Neuronal stem cell (in vitro differentiated cells): Measurements from ENCODE around the gene CREB5.

ENCODE experiments used
- DNase-seq: peaks from one replicate; pipeline ENCODE4 v3.0.0-alpha.2; 2013; ENCODE audit warnings: low spot score
- H2AFZ ChIP-seq: one replicate; pipeline ENCODE4 v1.6.1; 2013; ENCODE audit warnings: mild to moderate bottlenecking, low read length, inconsistent platforms
- H2AK5ac ChIP-seq: 2 replicates; pipeline ENCODE4 v1.6.1; 2013; ENCODE audit warnings: low read depth, mild to moderate bottlenecking, inconsistent platforms, low read length, moderate library complexity, mixed read lengths
- H2BK120ac ChIP-seq: 2 replicates; pipeline ENCODE4 v1.6.1; 2013; ENCODE audit warnings: low read depth, mild to moderate bottlenecking, inconsistent platforms, low read length, moderate library complexity, mixed read lengths
- H2BK12ac ChIP-seq: one replicate; pipeline ENCODE4 v1.6.1; 2013; ENCODE audit warnings: low read length, inconsistent platforms
- H2BK15ac ChIP-seq: 2 replicates; pipeline ENCODE4 v1.6.1; 2013; ENCODE audit warnings: mild to moderate bottlenecking, low read length, inconsistent platforms, mixed read lengths
- H2BK5ac ChIP-seq: one replicate; pipeline ENCODE4 v1.6.1; 2013; ENCODE audit warnings: inconsistent platforms, mild to moderate bottlenecking, low read length, moderate library complexity
- H3K14ac ChIP-seq: one replicate; pipeline ENCODE4 v1.6.1; 2013; ENCODE audit warnings: low read length, inconsistent platforms
- H3K18ac ChIP-seq: 2 replicates; pipeline ENCODE4 v1.6.1; 2013; ENCODE audit warnings: low read length, inconsistent platforms
- H3K23ac ChIP-seq: 2 replicates; pipeline ENCODE4 v1.6.1; 2013; ENCODE audit warnings: low read depth, mild to moderate bottlenecking, mixed read lengths, low read length, inconsistent platforms; ENCODE audit not compliant: poor library complexity
- H3K27ac ChIP-seq: replicated peaks from 3 replicates; pipeline ENCODE4 v1.5.1; 2013; ENCODE audit warnings: low read length, inconsistent platforms
- H3K27me3 ChIP-seq, 3 experiments: 2 replicates each; pipeline ENCODE4 v1.6.1; 2013; ENCODE audit warnings: low read length in 3 of 3, mild to moderate bottlenecking in 2 of 3, inconsistent platforms in 1 of 3, low read depth in 1 of 3, mixed read lengths in 1 of 3, moderate library complexity in 1 of 3; ENCODE audit not compliant: control insufficient read depth in 3 of 3, insufficient read depth in 3 of 3
- H3K36me3 ChIP-seq, 2 donors: replicated peaks in 1 of 2; 2 replicates each; pipeline ENCODE4 v1.6.1; 2013; ENCODE audit warnings: low read length in 2 of 2; ENCODE audit not compliant: control insufficient read depth in 2 of 2, insufficient read depth in 2 of 2
- H3K4ac ChIP-seq: 2 replicates; pipeline ENCODE4 v1.6.1; 2013; ENCODE audit warnings: inconsistent platforms, mild to moderate bottlenecking, low read length, moderate library complexity
- H3K4me1 ChIP-seq, 2 donors: 1 replicate in 1 of 2; 2 replicates in 1 of 2; pipeline ENCODE4 v1.6.1; 2013; ENCODE audit warnings: low read length in 2 of 2, low read depth in 1 of 2; ENCODE audit not compliant: control insufficient read depth in 2 of 2, insufficient read depth in 1 of 2
- H3K4me2 ChIP-seq: one replicate; pipeline ENCODE4 v1.6.1; 2013; ENCODE audit warnings: mild to moderate bottlenecking, low read length, inconsistent platforms; ENCODE audit not compliant: insufficient read depth, poor library complexity, severe bottlenecking
- H3K4me3 ChIP-seq, 2 donors: 2 replicates each; pipeline ENCODE4 v1.5.1; 2013; ENCODE audit warnings: low read length in 2 of 2, mild to moderate bottlenecking in 2 of 2, inconsistent platforms in 1 of 2, moderate library complexity in 1 of 2
- H3K79me1 ChIP-seq: one replicate; pipeline ENCODE4 v1.6.1; 2013; ENCODE audit warnings: low read depth, mild to moderate bottlenecking, inconsistent platforms, low read length, moderate library complexity
- H3K9ac ChIP-seq: one replicate; pipeline ENCODE4 v1.6.1; 2013; ENCODE audit warnings: mild to moderate bottlenecking, low read depth, low read length, inconsistent platforms; ENCODE audit not compliant: poor library complexity
- H3K9me3 ChIP-seq, 2 donors: replicated peaks in 1 of 2; 2 replicates each; pipeline versions ENCODE3 to v1.6.1; 2013; ENCODE audit warnings: low read length in 2 of 2, mild to moderate bottlenecking in 2 of 2, inconsistent platforms in 1 of 2, low read depth in 1 of 2, mixed read lengths in 1 of 2, moderate library complexity in 1 of 2; ENCODE audit not compliant: control insufficient read depth in 2 of 2, insufficient read depth in 1 of 2
- H4K8ac ChIP-seq: one replicate; pipeline ENCODE4 v1.6.1; 2013; ENCODE audit warnings: low read depth, mild to moderate bottlenecking, inconsistent platforms, low read length, moderate library complexity
- H4K91ac ChIP-seq: one replicate; pipeline ENCODE4 v1.6.1; 2013; ENCODE audit warnings: low read length, low read depth, mild to moderate bottlenecking, inconsistent platforms; ENCODE audit not compliant: poor library complexity
- WGBS, 2 donors: extraction: QIAGEN DNeasy Blood & Tissue Kit; methylation state at CpG; one replicate each; pipeline ENCODE4 v1.1.7; 2013; ENCODE audit warnings: missing lambda C conversion rate in 2 of 2, mixed read lengths in 1 of 2; ENCODE audit not compliant: insufficient read length in 2 of 2, insufficient replicate concordance in 1 of 2; ENCODE audit errors: extremely low coverage in 2 of 2; 5-methylcytosine and 5-hydroxymethylcytosine counted together

Gene CREB5

GRCh38 chr7:28748346-28748745 is 336.0 kb downstream of the CREB5 start:
- no CpG with 5 or more reads among the region's 4 CpGs for WGBS, 2 donors

GRCh38 chr7:28748933-28749584 is 336.7 kb downstream of the CREB5 start:
- Histone ChIP-seq H2BK15ac (no peak overlapping the region), H3K18ac (no peak overlapping the region), H3K9ac (no peak overlapping the region), H3K9me3 (no peaks in the 10 kb centered on the region), H3K79me1 (no peaks in the 10 kb centered on the region), H3K27ac (no peak overlapping the region), H3K27me3 (no peaks in the 10 kb centered on the region), H3K23ac (no peak overlapping the region), H3K4me2 (no peak overlapping the region), H2BK12ac (no peak overlapping the region), H4K8ac (no peak overlapping the region), H2BK120ac (no peak overlapping the region), H4K91ac (no peak overlapping the region), H3K4ac (no peak overlapping the region), H2BK5ac (no peak overlapping the region), H3K36me3 (no peaks in the 10 kb centered on the region), H2AFZ (no peak overlapping the region), H3K4me1 (peaks cover 9 to 17% of the 10 kb centered on the region in 2 donors), H3K4me3 (no peak overlapping the region), H3K14ac (no peak overlapping the region), H2AK5ac (no peak overlapping the region)
- no CpG with 5 or more reads among the region's 5 CpGs for WGBS, 2 donors
- DNase-seq = no peak

More at GRCh38 chr7:28748346-28748745, 336.0 kb downstream of the CREB5 start:
- Histone ChIP-seq H3K79me1 (no peaks in the 10 kb centered on the region), H2AK5ac (no peak overlapping the region), H3K9me3 (no peaks in the 10 kb centered on the region), H3K14ac (no peak overlapping the region), H2BK5ac (no peak overlapping the region), H2AFZ (no peak overlapping the region), H3K9ac (no peak overlapping the region), H3K4ac (no peak overlapping the region), H2BK12ac (no peak overlapping the region), H4K91ac (no peak overlapping the region), H3K36me3 (no peaks in the 10 kb centered on the region), H4K8ac (no peak overlapping the region), H2BK120ac (no peak overlapping the region), H3K27me3 (no peaks in the 10 kb centered on the region), H3K4me3 (no peak overlapping the region), H3K23ac (no peak overlapping the region), H3K4me1 (peaks cover 4 to 16% of the 10 kb centered on the region in 2 donors), H3K27ac (no peak overlapping the region), H2BK15ac (no peak overlapping the region), H3K18ac (no peak overlapping the region), H3K4me2 (no peak overlapping the region)
- no peak for DNase-seq

- Histone ChIP-seq H4K8ac (no peak overlapping the region), H2BK12ac (no peak overlapping the region), H3K23ac (no peak overlapping the region), H2BK15ac (no peak overlapping the region), H3K27me3 (no peaks in the 10 kb centered on the region), H3K4me2 (no peak overlapping the region), H3K4me1 (peaks cover 14 to 20% of the 10 kb centered on the region in 2 donors), H3K4me3 (no peak overlapping the region), H3K4ac (no peak overlapping the region), H2BK5ac (no peak overlapping the region), H4K91ac (no peak overlapping the region), H3K9ac (no peak overlapping the region), H3K14ac (no peak overlapping the region), H3K9me3 (no peaks in the 10 kb centered on the region), H2AFZ (no peak overlapping the region), H2BK120ac (no peak overlapping the region), H2AK5ac (no peak overlapping the region), H3K18ac (no peak overlapping the region), H3K36me3 (no peaks in the 10 kb centered on the region), H3K79me1 (no peaks in the 10 kb centered on the region), H3K27ac (no peak overlapping the region)
- WGBS, 2 donors = no CpG with 5 or more reads among the region's 2 CpGs
- DNase-seq = no peak
Observed at GRCh38 chr7:28749638-28750037, 337.3 kb downstream of the CREB5 start.

GRCh38 chr7:28750981-28751380 is 338.7 kb downstream of the CREB5 start:
- no peak overlapping the region for H3K27ac ChIP-seq
- H3K4me1 ChIP-seq = peaks cover 14 to 19% of the 10 kb centered on the region in 2 donors

More at GRCh38 chr7:28750981-28751380, 338.7 kb downstream of the CREB5 start:
- no peak overlapping the region for H2AK5ac ChIP-seq
- H2BK120ac ChIP-seq = no peak overlapping the region
- no peak overlapping the region for H3K9ac ChIP-seq
- H3K4me3 ChIP-seq = no peak overlapping the region
- H3K27me3 ChIP-seq = no peaks in the 10 kb centered on the region
- no peak overlapping the region for H3K23ac ChIP-seq
- no peaks in the 10 kb centered on the region for H3K79me1 ChIP-seq
- H3K4me2 ChIP-seq = no peak overlapping the region
- WGBS, 2 donors = no CpG with 5 or more reads among the region's 6 CpGs
- H3K9me3 ChIP-seq = no peaks in the 10 kb centered on the region
- H3K36me3 ChIP-seq = no peaks in the 10 kb centered on the region
- H4K8ac ChIP-seq = no peak overlapping the region
- H3K14ac ChIP-seq = no peak overlapping the region
- H2BK15ac ChIP-seq = no peak overlapping the region
- no peak overlapping the region for H2BK5ac ChIP-seq
- no peak overlapping the region for H2AFZ ChIP-seq
- no peak overlapping the region for H3K4ac ChIP-seq
- DNase-seq = no peak
- no peak overlapping the region for H3K18ac ChIP-seq
- H4K91ac ChIP-seq = no peak overlapping the region
- no peak overlapping the region for H2BK12ac ChIP-seq
